GM21723 (cell line): Measurements from ENCODE around the gene ATP6AP1.

Source experiments
- ATAC-seq: cut with Tn5 transposase; IDR thresholded peaks from one replicate; pipeline ENCODE4 v1.9.1; 2021; ENCODE audit warnings: mild to moderate bottlenecking, moderate library complexity; ENCODE audit not compliant: unreplicated experiment

ATP6AP1 gene

GRCh38 chrX:154426916-154427770 is 1.3 kb upstream of the ATP6AP1 start:
- ATAC-seq = no peak

GRCh38 chrX:154429711-154430110 is 1.2 kb downstream of the ATP6AP1 start:
- ATAC-seq = no peak

- ATAC-seq = no peak
Measured at GRCh38 chrX:154430479-154430878, 2.0 kb downstream of the ATP6AP1 start.

- no peak for ATAC-seq
Measured at GRCh38 chrX:154430916-154431315, 2.4 kb downstream of the ATP6AP1 start.

- ATAC-seq = no peak
Measured at GRCh38 chrX:154431341-154431740, 2.9 kb downstream of the ATP6AP1 start.

GRCh38 chrX:154432210-154432609 is 3.7 kb downstream of the ATP6AP1 start:
- ATAC-seq = no peak

GRCh38 chrX:154433605-154434004 is 5.1 kb downstream of the ATP6AP1 start:
- ATAC-seq = no peak

- ATAC-seq = no peak
Measured at GRCh38 chrX:154434394-154435168, 6.1 kb downstream of the ATP6AP1 start.

GRCh38 chrX:154435171-154435733 is 6.8 kb downstream of the ATP6AP1 start:
- no peak for ATAC-seq

GRCh38 chrX:154436374-154436982 is 8.0 kb downstream of the ATP6AP1 start:
- no peak for ATAC-seq

- ATAC-seq = no peak
Measured at GRCh38 chrX:154436983-154437752, 8.7 kb downstream of the ATP6AP1 start, which contains the start of gene GDI1. Gene GDI1 (plus strand): TSS chrX:154437154. CDS start chrX:154437255, 101 bp downstream.

GRCh38 chrX:154437971-154438893 is 9.8 kb downstream of the ATP6AP1 start:
- ATAC-seq = no peak

- no peak for ATAC-seq
Measured at GRCh38 chrX:154439841-154440240, 11.4 kb downstream of the ATP6AP1 start.

GRCh38 chrX:154440623-154441357 is 12.3 kb downstream of the ATP6AP1 start:
- no peak for ATAC-seq

- no peak for ATAC-seq
Measured at GRCh38 chrX:154441564-154441963, 13.1 kb downstream of the ATP6AP1 start.

GRCh38 chrX:154441984-154442707 is 13.7 kb downstream of the ATP6AP1 start:
- ATAC-seq = no peak

- no peak for ATAC-seq
Measured at GRCh38 chrX:154443479-154443910, 15.0 kb downstream of the ATP6AP1 start.
